Fibroblast of lung (primary cell): ENCODE measurements around the gene FAM20C. TPM values are rescaled to one million over a fixed set of nuclear protein-coding genes. Genes with fewer than 3 reads are reported as not detected.
"Not testable (repeated sequence)": the region's sequence is repeated elsewhere in the genome, so short reads cannot be mapped to it uniquely, and the experiment has no call there.

Experiments used
- DNase-seq, 2 donors: peaks; one replicate each; pipeline versions ENCODE4 v3.0.0 to v3.0.0-alpha.2; 2010; ENCODE audit warnings: low read depth in 2 of 2
- H2AFZ ChIP-seq: 2 replicates; pipeline ENCODE4 v1.5.1; 2012; ENCODE audit warnings: low read length, control low read depth, inconsistent platforms
- H3K27ac ChIP-seq: 2 replicates; pipeline ENCODE4 v1.5.1; 2011; ENCODE audit warnings: low read length, control low read depth; ENCODE audit not compliant: insufficient read depth
- H3K27me3 ChIP-seq: 2 replicates; pipeline ENCODE4 v1.5.1; 2011; ENCODE audit warnings: mild to moderate bottlenecking, low read length; ENCODE audit not compliant: control insufficient read depth, insufficient read depth
- H3K36me3 ChIP-seq: 2 replicates; pipeline ENCODE4 v1.5.1; 2011; ENCODE audit warnings: low read length; ENCODE audit not compliant: control insufficient read depth, insufficient read depth
- H3K4me1 ChIP-seq: 2 replicates; pipeline ENCODE4 v1.5.1; 2011; ENCODE audit warnings: low read length; ENCODE audit not compliant: control insufficient read depth, insufficient read depth; ENCODE audit errors: extremely low read depth
- H3K4me2 ChIP-seq: 2 replicates; pipeline ENCODE4 v1.5.1; 2011; ENCODE audit warnings: low read length, control low read depth; ENCODE audit not compliant: insufficient read depth; ENCODE audit errors: extremely low read depth
- H3K4me3 ChIP-seq, 4 experiments: fragments of 200-600 bp in 1 of 4; sonication (generic) in 1 of 4; replicated peaks in 1 of 4; 2 replicates each; pipeline ENCODE4 v1.5.1; 2011 to 2016; ENCODE audit warnings: low read length in 4 of 4, low read depth in 3 of 4, mild to moderate bottlenecking in 3 of 4, control low read depth in 2 of 4, inconsistent platforms in 1 of 4, mixed read lengths in 1 of 4; ENCODE audit not compliant: insufficient read depth in 1 of 4; ENCODE audit errors: control extremely low read depth in 1 of 4
- H3K79me2 ChIP-seq: 2 replicates; pipeline ENCODE4 v1.5.1; 2012; ENCODE audit warnings: mild to moderate bottlenecking, low read length, inconsistent platforms; ENCODE audit not compliant: control insufficient read depth, insufficient read depth
- H3K9ac ChIP-seq: 2 replicates; pipeline ENCODE4 v1.5.1; 2011; ENCODE audit warnings: mild to moderate bottlenecking, low read length, control low read depth; ENCODE audit not compliant: insufficient read depth
- H3K9me3 ChIP-seq: 2 replicates; pipeline ENCODE4 v1.5.1; 2012; ENCODE audit warnings: low read depth, low read length; ENCODE audit not compliant: control insufficient read depth, insufficient read depth
- H4K20me1 ChIP-seq: 2 replicates; pipeline ENCODE4 v1.5.1; 2011; ENCODE audit warnings: low read length; ENCODE audit not compliant: control insufficient read depth, insufficient read depth; ENCODE audit errors: extremely low read depth
- CTCF ChIP-seq, 2 donors: IDR thresholded peaks in 1 of 2; conservative IDR thresholded peaks in 1 of 2; 1 replicate in 1 of 2; 2 replicates in 1 of 2; pipeline ENCODE4 v1.5.1; 2011 to 2012; ENCODE audit warnings: low read length in 2 of 2, control low read depth in 1 of 2, inconsistent platforms in 1 of 2, low read depth in 1 of 2, mild to moderate bottlenecking in 1 of 2
- EZH2 ChIP-seq: IDR thresholded peaks from 2 replicates; pipeline ENCODE4 v1.5.1; 2012; ENCODE audit warnings: low read length, control low read depth, mild to moderate bottlenecking; ENCODE audit errors: missing control alignments
- polyA plus RNA-seq, 2 donors: library from polyadenylated mRNA; depleted of rRNA in 1 of 2; stranded (reverse) in 1 of 2; unstranded in 1 of 2; fragments of >200 nt; gene quantifications; 2 replicates each; pipeline ENCODE4 v1.2.1, GENCODE V29; 2011 to 2012; ENCODE audit warnings: missing spikeins in 1 of 2
- total RNA-seq: library from RNA; depleted of rRNA; stranded (reverse); fragments of >200 nt; gene quantifications from 2 replicates; pipeline ENCODE4 v1.2.1, GENCODE V29; 2014

Gene FAM20C
- total and polyA plus RNA-seq, 2 donors (not counting 1 experiment from before 2014, with no cell fraction given): 31.8 to 70.7 TPM

GRCh38 chr7:179209-179681 lies 13.1 kb upstream of the FAM20C start:
- no peaks in the 10 kb centered on the region for H3K79me2 ChIP-seq
- no peak for DNase-seq
- H4K20me1 ChIP-seq: no peaks in the 10 kb centered on the region
- H3K27me3 ChIP-seq: no peaks in the 10 kb centered on the region
- H3K9me3 ChIP-seq: no peaks in the 10 kb centered on the region
- H3K4me2 ChIP-seq: no peak overlapping the region
- no peak overlapping the region for H3K27ac ChIP-seq
- TF ChIP-seq CTCF (conservative IDR thresholded peaks at IDR 0.05 in 1 of 2, IDR thresholded peaks at IDR 0.05 in 1 of 2; ENCODE audit: low read depth in 1 of 2, low read length in 2 of 2) (no peak), EZH2 (no peak)
- no peaks in the 10 kb centered on the region for H3K4me1 ChIP-seq
- H3K9ac ChIP-seq: no peak overlapping the region
- no peaks in the 10 kb centered on the region for H3K36me3 ChIP-seq
- H2AFZ ChIP-seq: peak overlapping the region; percentile 2
- no peak overlapping the region for H3K4me3 ChIP-seq

DNA sequence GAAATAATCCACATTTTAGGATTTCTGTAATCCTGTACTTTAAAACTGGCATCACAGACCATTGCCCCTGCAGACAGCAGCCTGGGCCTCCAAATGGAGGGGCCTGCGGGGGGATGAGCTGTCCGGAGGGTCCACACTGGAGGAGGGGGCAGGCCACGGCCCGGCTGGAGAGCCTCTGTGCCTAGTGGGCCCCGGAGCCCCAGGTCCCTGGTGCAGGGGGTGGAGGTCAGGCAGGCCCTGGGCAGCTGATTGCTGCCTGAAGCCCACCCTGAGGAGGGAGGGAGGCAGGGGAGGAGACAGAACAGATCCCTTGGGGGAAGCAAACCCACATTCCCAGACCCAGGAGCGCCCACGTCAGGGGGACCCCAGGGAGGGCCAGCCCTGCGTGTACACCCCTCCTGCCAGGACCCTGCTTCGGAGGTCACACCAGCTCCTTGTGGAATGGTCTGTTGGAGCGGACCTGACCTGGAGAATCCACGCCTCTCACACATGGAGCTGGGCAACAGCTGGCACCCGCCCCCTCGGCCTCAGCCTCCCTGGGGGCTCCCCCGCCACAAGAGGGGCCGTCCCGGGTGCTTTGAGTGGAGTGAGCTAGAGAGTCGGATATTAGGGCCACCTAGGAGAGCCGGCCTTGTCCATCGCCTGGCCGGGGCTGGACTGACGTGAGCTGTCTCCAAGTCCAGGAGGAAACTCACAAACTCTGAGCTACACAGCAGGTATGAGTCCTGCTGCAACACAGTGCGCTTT lies 12.2 kb upstream of the FAM20C start:
- Histone ChIP-seq H3K27me3 (no peaks in the 10 kb centered on the region), H3K27ac (no peak overlapping the region), H4K20me1 (no peaks in the 10 kb centered on the region), H3K9me3 (no peaks in the 10 kb centered on the region), H3K4me3 (no peak overlapping the region), H3K9ac (no peak overlapping the region), H3K36me3 (no peaks in the 10 kb centered on the region), H3K4me1 (no peaks in the 10 kb centered on the region), H2AFZ (no peak overlapping the region), H3K4me2 (no peak overlapping the region), H3K79me2 (no peaks in the 10 kb centered on the region)
- TF ChIP-seq CTCF (conservative IDR thresholded peaks at IDR 0.05 in 1 of 2, IDR thresholded peaks at IDR 0.05 in 1 of 2; ENCODE audit: low read depth in 1 of 2, low read length in 2 of 2) (no peak), EZH2 (no peak)
- no peak for DNase-seq

- TF ChIP-seq EZH2 (no peak), CTCF (conservative IDR thresholded peaks at IDR 0.05 in 1 of 2, IDR thresholded peaks at IDR 0.05 in 1 of 2; ENCODE audit: low read depth in 1 of 2, low read length in 2 of 2) (no peak)
- Histone ChIP-seq H2AFZ (no peak overlapping the region), H3K9ac (no peak overlapping the region), H3K27ac (no peak overlapping the region), H3K4me3 (no peak overlapping the region), H3K79me2 (no peaks in the 10 kb centered on the region), H3K4me2 (no peak overlapping the region), H3K27me3 (no peaks in the 10 kb centered on the region), H4K20me1 (no peaks in the 10 kb centered on the region), H3K4me1 (no peaks in the 10 kb centered on the region), H3K36me3 (no peaks in the 10 kb centered on the region), H3K9me3 (no peaks in the 10 kb centered on the region)
- no peak for DNase-seq
Observed at GRCh38 chr7:181738-182137, 10.6 kb upstream of the FAM20C start.

DNA sequence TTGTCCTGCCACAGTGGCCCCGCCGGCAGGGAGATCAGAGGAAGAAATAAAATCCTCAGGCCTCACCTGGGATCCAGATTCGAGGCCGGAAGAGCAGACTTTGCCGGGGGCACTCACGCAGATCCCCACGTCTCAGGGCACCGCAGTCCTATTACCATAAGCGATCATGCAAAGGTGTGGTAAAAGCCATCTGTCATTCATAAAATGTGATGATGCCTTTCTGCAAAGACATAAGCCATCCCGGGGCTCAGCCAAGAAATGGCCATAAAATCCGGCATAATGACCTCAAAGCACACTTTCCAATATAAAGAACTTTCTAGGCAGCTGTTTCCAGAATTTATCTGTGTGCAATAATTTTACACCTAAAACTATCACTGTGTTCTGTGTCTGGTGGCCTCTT lies 9.9 kb upstream of the FAM20C start:
- not testable (repeated sequence) for H3K36me3 ChIP-seq, H3K27me3 ChIP-seq, H3K27ac ChIP-seq, H3K4me2 ChIP-seq, H3K4me3 ChIP-seq, DNase-seq, H4K20me1 ChIP-seq, H3K4me1 ChIP-seq, H3K9ac ChIP-seq, H3K9me3 ChIP-seq, H2AFZ ChIP-seq, H3K79me2 ChIP-seq
